Neural cell (in vitro differentiated cells): Measurements from ENCODE around the gene NHSL2. TPM values are rescaled to one million over a fixed set of nuclear protein-coding genes. Genes with fewer than 3 reads are reported as not detected.

ENCODE experiments used
- H2AFZ ChIP-seq: fragments of 200-600, 300-800 bp; sonication (generic), shearing (Covaris generic); 2 replicates; pipeline ENCODE4 v1.6.0; 2014; ENCODE audit warnings: low read depth, mild to moderate bottlenecking, antibody characterized with exemption, low read length, moderate library complexity
- H3F3A ChIP-seq: fragments of 200-600 bp; shearing (Covaris generic); 2 replicates; pipeline ENCODE4 v1.6.1; 2016; ENCODE audit warnings: mild to moderate bottlenecking, moderate library complexity, mixed read lengths, antibody characterized with exemption, low read length; ENCODE audit not compliant: insufficient read depth, poor library complexity, severe bottlenecking
- H3K27ac ChIP-seq: fragments of 200-600, 300-800 bp; sonication (generic), shearing (Covaris generic); 2 replicates; pipeline ENCODE4 v1.5.1; 2014; ENCODE audit warnings: mild to moderate bottlenecking, low read length, moderate library complexity
- H3K27me3 ChIP-seq: fragments of 300-800, 200-600 bp; sonication (generic), shearing (Covaris generic); 2 replicates; pipeline ENCODE4 v1.6.0; 2014; ENCODE audit warnings: mild to moderate bottlenecking, low read depth, low read length, moderate library complexity; ENCODE audit not compliant: insufficient read depth
- H3K36me3 ChIP-seq: fragments of 300-800, 200-600 bp; sonication (generic), shearing (Covaris generic); 2 replicates; pipeline ENCODE4 v1.5.1; 2014; ENCODE audit warnings: mild to moderate bottlenecking, antibody characterized with exemption, low read length, moderate library complexity; ENCODE audit not compliant: insufficient read depth
- H3K4me2 ChIP-seq: fragments of 300-800, 200-600 bp; sonication (generic), shearing (Covaris generic); 2 replicates; pipeline ENCODE4 v1.6.0; 2014; ENCODE audit warnings: mild to moderate bottlenecking, low read length
- H3K4me3 ChIP-seq: fragments of 300-800, 200-600 bp; sonication (generic), shearing (Covaris generic); 2 replicates; pipeline ENCODE4 v1.5.1; 2014; ENCODE audit warnings: mild to moderate bottlenecking, low read length, moderate library complexity
- H3K79me2 ChIP-seq: fragments of 200-600 bp; shearing (Covaris generic); replicated peaks from 2 replicates; pipeline ENCODE4 v1.6.0; 2014; ENCODE audit warnings: mild to moderate bottlenecking, low read length, moderate library complexity; ENCODE audit not compliant: insufficient read depth
- H3K9ac ChIP-seq: fragments of 300-800, 200-600 bp; sonication (generic), shearing (Covaris generic); 2 replicates; pipeline ENCODE4 v1.6.1; 2016; ENCODE audit warnings: mild to moderate bottlenecking, low read length, mixed read lengths
- H3K9me2 ChIP-seq: fragments of 200-600 bp; shearing (Covaris generic); 2 replicates; pipeline ENCODE4 v1.6.1; 2016; ENCODE audit warnings: mild to moderate bottlenecking, low read length, mixed read lengths; ENCODE audit not compliant: insufficient read depth
- H3K9me3 ChIP-seq: fragments of 200-600, 300-800 bp; sonication (generic), shearing (Covaris generic); 2 replicates; pipeline ENCODE4 v1.6.1; 2016; ENCODE audit warnings: mild to moderate bottlenecking, mixed run types, low read length, moderate library complexity, mixed read lengths
- H4K20me1 ChIP-seq: fragments of 200-600 bp; shearing (Covaris generic); 2 replicates; pipeline ENCODE4 v1.6.1; 2016; ENCODE audit warnings: mild to moderate bottlenecking, mixed run types; ENCODE audit not compliant: insufficient read depth
- EP300 ChIP-seq: fragments of 450-650 bp; conservative IDR thresholded peaks from 2 replicates; pipeline ENCODE4 v1.6.1; 2014; ENCODE audit warnings: antibody characterized with exemption, mild to moderate bottlenecking, moderate library complexity; ENCODE audit not compliant: poor library complexity, severe bottlenecking
- EZH2 ChIP-seq: fragments of 200-600, 300-800 bp; shearing (Covaris generic), sonication (generic); IDR thresholded peaks from 2 replicates; pipeline ENCODE4 v1.6.1; 2014; ENCODE audit warnings: antibody characterized with exemption, low read length, borderline replicate concordance, mild to moderate bottlenecking; ENCODE audit not compliant: insufficient read depth, poor library complexity, severe bottlenecking
- MXI1 ChIP-seq: fragments of 450-650 bp; conservative IDR thresholded peaks from 2 replicates; pipeline ENCODE4 v1.6.1; 2014; ENCODE audit warnings: antibody characterized with exemption, mild to moderate bottlenecking; ENCODE audit not compliant: poor library complexity, severe bottlenecking
- POLR2AphosphoS5 ChIP-seq: IDR thresholded peaks from 2 replicates; pipeline ENCODE4 v1.6.1; 2012
- RAD21 ChIP-seq: fragments of 450-650 bp; conservative IDR thresholded peaks from 2 replicates; pipeline ENCODE4 v1.6.1; 2014; ENCODE audit warnings: antibody characterized with exemption, mild to moderate bottlenecking, moderate library complexity
- REST ChIP-seq: IDR thresholded peaks from 2 replicates; pipeline ENCODE4 v1.6.1; 2012; ENCODE audit warnings: borderline replicate concordance
- SMC3 ChIP-seq: fragments of 450-650 bp; conservative IDR thresholded peaks from 2 replicates; pipeline ENCODE4 v1.6.1; 2014; ENCODE audit warnings: antibody characterized with exemption, mild to moderate bottlenecking, moderate library complexity; ENCODE audit not compliant: poor library complexity
- TAF1 ChIP-seq: IDR thresholded peaks from 2 replicates; pipeline ENCODE4 v1.6.1; 2012; ENCODE audit warnings: low read depth
- polyA plus RNA-seq: library from polyadenylated mRNA; depleted of rRNA; stranded (reverse); fragments of >200 nt; gene quantifications from 2 replicates; pipeline ENCODE4 v1.2.3, GENCODE V29; 2014
- TF ChIP-seq, protein P1 (sequence below): fragments of 450-650 bp; IDR thresholded peaks from 2 replicates; pipeline ENCODE4 v1.5.1; 2014; ENCODE audit warnings: antibody characterized with exemption, mild to moderate bottlenecking, moderate library complexity; ENCODE audit not compliant: poor library complexity, severe bottlenecking

NHSL2 gene
- polyA plus RNA-seq, 1 donor from 2014 or later: 0.87 TPM

- H4K20me1 ChIP-seq: no peaks in the 10 kb centered on the region
- peak overlapping the region; percentile 90 for H3K27ac ChIP-seq
- no peaks in the 10 kb centered on the region for H3F3A ChIP-seq
- no peak overlapping the region for H2AFZ ChIP-seq
- H3K27me3 ChIP-seq: no peaks in the 10 kb centered on the region
- H3K4me2 ChIP-seq: peak overlapping the region; percentile 48
- no peaks in the 10 kb centered on the region for H3K36me3 ChIP-seq
- H3K4me3 ChIP-seq: peak overlapping the region; percentile 49
- H3K9me3 ChIP-seq: no peaks in the 10 kb centered on the region
- H3K9me2 ChIP-seq: no peaks in the 10 kb centered on the region
- peak overlapping the region; percentile 50 for H3K9ac ChIP-seq
- no peaks in the 10 kb centered on the region for H3K79me2 ChIP-seq
- TF ChIP-seq SMC3 (no peak), TAF1 (no peak), REST (no peak), POLR2AphosphoS5 (no peak), EZH2 (no peak), EP300 (no peak), RAD21 (no peak), MXI1 (no peak)
- TF ChIP-seq, protein P1, sequence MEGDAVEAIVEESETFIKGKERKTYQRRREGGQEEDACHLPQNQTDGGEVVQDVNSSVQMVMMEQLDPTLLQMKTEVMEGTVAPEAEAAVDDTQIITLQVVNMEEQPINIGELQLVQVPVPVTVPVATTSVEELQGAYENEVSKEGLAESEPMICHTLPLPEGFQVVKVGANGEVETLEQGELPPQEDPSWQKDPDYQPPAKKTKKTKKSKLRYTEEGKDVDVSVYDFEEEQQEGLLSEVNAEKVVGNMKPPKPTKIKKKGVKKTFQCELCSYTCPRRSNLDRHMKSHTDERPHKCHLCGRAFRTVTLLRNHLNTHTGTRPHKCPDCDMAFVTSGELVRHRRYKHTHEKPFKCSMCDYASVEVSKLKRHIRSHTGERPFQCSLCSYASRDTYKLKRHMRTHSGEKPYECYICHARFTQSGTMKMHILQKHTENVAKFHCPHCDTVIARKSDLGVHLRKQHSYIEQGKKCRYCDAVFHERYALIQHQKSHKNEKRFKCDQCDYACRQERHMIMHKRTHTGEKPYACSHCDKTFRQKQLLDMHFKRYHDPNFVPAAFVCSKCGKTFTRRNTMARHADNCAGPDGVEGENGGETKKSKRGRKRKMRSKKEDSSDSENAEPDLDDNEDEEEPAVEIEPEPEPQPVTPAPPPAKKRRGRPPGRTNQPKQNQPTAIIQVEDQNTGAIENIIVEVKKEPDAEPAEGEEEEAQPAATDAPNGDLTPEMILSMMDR: no peak
Measured at GRCh38 chrX:72095370-72095769, 184.7 kb downstream of the NHSL2 start.

- Histone ChIP-seq H3K4me3 (no peak overlapping the region), H3K27ac (no peak overlapping the region), H3F3A (no peaks in the 10 kb centered on the region), H3K4me2 (no peak overlapping the region), H2AFZ (no peak overlapping the region), H3K79me2 (no peaks in the 10 kb centered on the region), H3K27me3 (no peaks in the 10 kb centered on the region), H4K20me1 (no peaks in the 10 kb centered on the region), H3K9me3 (no peaks in the 10 kb centered on the region), H3K36me3 (no peaks in the 10 kb centered on the region), H3K9me2 (no peaks in the 10 kb centered on the region), H3K9ac (no peak overlapping the region)
- TF ChIP-seq RAD21 (no peak), MXI1 (no peak), REST (no peak), POLR2AphosphoS5 (no peak), EP300 (no peak), EZH2 (no peak), SMC3 (no peak)
Measured at GRCh38 chrX:72097098-72097497, 186.5 kb downstream of the NHSL2 start.
